Gastroesophageal sphincter (tissue), 4 donors: ENCODE results near the gene ADGRF3. TPM values are rescaled to one million over a fixed set of nuclear protein-coding genes. Genes with fewer than 3 reads are reported as not detected.
A peak's percentile ranks its signal among the peaks of the same experiment; 100 is the strongest.

Source experiments
- ATAC-seq: fragments of 150-250 bp; one replicate; pipeline ENCODE4 v1.9.1; 2016; ENCODE audit warnings: mild to moderate bottlenecking, moderate library complexity
- H3K27ac ChIP-seq, 4 donors: fragments of 200-600 bp; sonication (generic) in 3 of 4; 1 replicate in 3 of 4; 2 replicates in 1 of 4; pipeline ENCODE4 v1.5.1; 2016 to 2019
- H3K27me3 ChIP-seq: fragments of 200-600 bp; sonication (generic); one replicate; pipeline ENCODE4 v1.5.1; 2019
- H3K36me3 ChIP-seq, 2 donors: fragments of 200-600 bp; sonication (generic); one replicate each; pipeline ENCODE4 v1.5.1; 2019; ENCODE audit warnings: control low read depth in 1 of 2
- H3K4me1 ChIP-seq, 3 donors: fragments of 200-600 bp; sonication (generic); 1 replicate in 2 of 3; 2 replicates in 1 of 3; pipeline ENCODE4 v1.5.1; 2016 to 2019; ENCODE audit warnings: control low read depth in 2 of 3
- H3K4me3 ChIP-seq, 2 donors: fragments of 200-600 bp; sonication (generic); one replicate each; pipeline ENCODE4 v1.5.1; 2019; ENCODE audit warnings: mild to moderate bottlenecking in 1 of 2, moderate library complexity in 1 of 2
- H3K9me3 ChIP-seq, 3 donors: fragments of 200-600 bp; sonication (generic); one replicate each; pipeline ENCODE4 v1.5.1; 2017 to 2019; ENCODE audit warnings: control low read depth in 2 of 3
- CTCF ChIP-seq, 4 experiments: fragments of 200-600 bp in 2 of 4; fragments of 450-650 bp in 2 of 4; sonication (generic) in 1 of 4; IDR thresholded peaks; one replicate each; pipeline ENCODE4 v1.5.1; 2017 to 2019; ENCODE audit warnings: antibody characterized with exemption in 4 of 4, mild to moderate bottlenecking in 2 of 4, moderate library complexity in 2 of 4
- EP300 ChIP-seq: sonication (generic); formaldehyde crosslinking; IDR thresholded peaks from one replicate; pipeline ENCODE4 v1.6.1; 2017; ENCODE audit warnings: antibody characterized with exemption, mild to moderate bottlenecking
- POLR2A ChIP-seq, 2 donors: fragments of 450-650 bp; IDR thresholded peaks; one replicate each; pipeline ENCODE4 v1.6.1; 2017; ENCODE audit warnings: antibody characterized with exemption in 2 of 2, mild to moderate bottlenecking in 2 of 2, moderate library complexity in 1 of 2
- POLR2AphosphoS5 ChIP-seq: sonication (generic); formaldehyde crosslinking; IDR thresholded peaks from one replicate; pipeline ENCODE4 v1.6.1; 2017; ENCODE audit warnings: antibody characterized with exemption
- WGBS, 2 donors: methylation state at CpG; one replicate each; pipeline ENCODE4 v1.1.5; 2018; ENCODE audit warnings: low coverage in 1 of 2; 5-methylcytosine and 5-hydroxymethylcytosine counted together
- total RNA-seq, 4 donors: library from RNA; depleted of rRNA; stranded (reverse); fragments of >200 nt; gene quantifications; one replicate each; pipeline ENCODE4 v1.1.0, GENCODE V29; 2016

ADGRF3 gene
- total RNA-seq, 4 donors from 2014 or later, result not detected

GRCh38 chr2:26351375-26352090, 4.9 kb upstream of the ADGRF3 start:
- WGBS, 2 donors, result 97 to 100% methylated on average over 3 to 10 of the region's 10 CpGs
- Histone ChIP-seq H3K4me3 (no peak overlapping the region), H3K36me3 (no peaks in the 10 kb centered on the region), H3K27ac (no peak overlapping the region), H3K9me3 (no peaks in the 10 kb centered on the region), H3K4me1 (peaks cover 0 to 26% (median 8%) of the 10 kb centered on the region in 3 donors), H3K27me3 (no peaks in the 10 kb centered on the region)
- TF ChIP-seq POLR2AphosphoS5 (no peak), POLR2A (IDR thresholded peaks at IDR 0.05) (no peak), EP300 (no peak), CTCF (IDR thresholded peaks at IDR 0.05) (no peak)
- ATAC-seq, result no peak

- no peak for TF ChIP-seq CTCF (IDR thresholded peaks at IDR 0.05)
- no peak for TF ChIP-seq EP300
- no peak for TF ChIP-seq POLR2A (IDR thresholded peaks at IDR 0.05)
- no peak for TF ChIP-seq POLR2AphosphoS5
- no peaks in the 10 kb centered on the region for H3K36me3 ChIP-seq
- H3K4me3 ChIP-seq, result no peak overlapping the region
- H3K9me3 ChIP-seq, result no peaks in the 10 kb centered on the region
- H3K27ac ChIP-seq, result no peak overlapping the region
- ATAC-seq, result no peak
- H3K27me3 ChIP-seq, result no peaks in the 10 kb centered on the region
- peaks cover 1 to 24% (median 11%) of the 10 kb centered on the region in 3 donors for H3K4me1 ChIP-seq
- WGBS, 2 donors, result 90 to 95% methylated on average over 2 of the region's 3 CpGs
Observed at GRCh38 chr2:26349690-26350089, 3.1 kb upstream of the ADGRF3 start.

- no peak for TF ChIP-seq EP300
- H3K4me3 ChIP-seq, result peak overlapping the region; percentile 79 to 84
- H3K9me3 ChIP-seq, result no peaks in the 10 kb centered on the region
- no peaks in the 10 kb centered on the region for H3K27me3 ChIP-seq
- WGBS, 2 donors, result 13 to 23% methylated on average over 5 of the region's 5 CpGs
- H3K27ac ChIP-seq, result peak overlapping the region in 3 of 4 donors; percentile 89 to 97 (median 95)
- peaks cover 3 to 32% (median 14%) of the 10 kb centered on the region in 3 donors for H3K4me1 ChIP-seq
- no peaks in the 10 kb centered on the region for H3K36me3 ChIP-seq
- no peak for ATAC-seq
Observed at GRCh38 chr2:26347286-26347865, 787 bp upstream of the ADGRF3 start.

- no peaks in the 10 kb centered on the region for H3K27me3 ChIP-seq
- peak; percentile 98 for ATAC-seq
- TF ChIP-seq CTCF (IDR thresholded peaks at IDR 0.05), result peak in 1 of 4 experiments; percentile 8
- TF ChIP-seq POLR2AphosphoS5, result peak; percentile 94
- peak; percentile 65 to 81 for TF ChIP-seq POLR2A (IDR thresholded peaks at IDR 0.05)
- no peak for TF ChIP-seq EP300
- peak within 1 kb of the TSS; percentile 83 to 97 (median 92) for H3K27ac ChIP-seq
- H3K4me1 ChIP-seq, result peaks cover 3 to 32% (median 14%) of the 10 kb centered on the region in 3 donors
- no peaks in the 10 kb centered on the region for H3K36me3 ChIP-seq
- peak within 1 kb of the TSS; percentile 79 to 84 for H3K4me3 ChIP-seq
- 0% methylated on average over 6 to 15 of the region's 80 CpGs for WGBS, 2 donors
- H3K9me3 ChIP-seq, result no peaks in the 10 kb centered on the region
Observed at GRCh38 chr2:26345545-26346453, 790 bp downstream of the ADGRF3 start, which contains the start of gene SELENOI. SELENOI (plus strand) TSS chr2:26346143; CDS start chr2:26346233, 90 bp downstream.

GRCh38 chr2:26345283-26345544, 1.4 kb downstream of the ADGRF3 start:
- no peaks in the 10 kb centered on the region for H3K36me3 ChIP-seq
- ATAC-seq, result no peak
- TF ChIP-seq EP300 (no peak), POLR2AphosphoS5 (no peak), CTCF (IDR thresholded peaks at IDR 0.05) (no peak), POLR2A (IDR thresholded peaks at IDR 0.05) (no peak)
- H3K4me3 ChIP-seq, result peak overlapping the region; percentile 64 to 79
- peaks cover 3 to 32% (median 14%) of the 10 kb centered on the region in 3 donors for H3K4me1 ChIP-seq
- H3K27ac ChIP-seq, result peak overlapping the region; percentile 75 to 97 (median 92)
- no peaks in the 10 kb centered on the region for H3K27me3 ChIP-seq
- no peaks in the 10 kb centered on the region for H3K9me3 ChIP-seq
- WGBS, 2 donors, result 1 to 3% methylated on average over 6 to 9 of the region's 9 CpGs
